Panc1 (cell line): ENCODE results near the gene PNMA6F. TPM values are rescaled to one million over a fixed set of nuclear protein-coding genes. Genes with fewer than 3 reads are reported as not detected.

ENCODE experiments used
- ATAC-seq: fragments of 200-7000 bp; cut with Tn5 transposase; 2 replicates; pipeline ENCODE4 v1.9.1; 2020; ENCODE audit warnings: mild to moderate bottlenecking, moderate library complexity
- BruUV-seq: library from RNA; stranded (reverse); fragments of 400-500 nt; replicated peaks from 2 replicates; lab custom pipeline; 2021; lab: Mats Ljungman, UMichigan
- CTCF ChIA-PET: fragments of 300-600 bp; sonication (Branson Sonifier 250); formaldehyde crosslinking; loops from one replicate; lab custom pipeline; 2022; ENCODE audit warnings: antibody characterized with exemption; lab: Charles Lee
- POLR2A ChIA-PET: fragments of 300-600 bp; sonication (Branson Sonifier 250); formaldehyde crosslinking; loops from one replicate; lab custom pipeline; 2022; ENCODE audit warnings: antibody characterized with exemption; lab: Charles Lee
- DNase-seq: peaks from one replicate; pipeline ENCODE4 v3.0.0-alpha.2; 2010; ENCODE audit warnings: low read depth, low spot score
- H3K27ac ChIP-seq: 2 replicates; pipeline ENCODE4 v1.5.1; 2011; ENCODE audit warnings: mild to moderate bottlenecking, low read length, inconsistent platforms
- H3K27me3 ChIP-seq: fragments of 200-500 bp; sonication (Bioruptor generic); 2 replicates; pipeline ENCODE4 v1.6.0; 2014; ENCODE audit warnings: low read length, inconsistent platforms; ENCODE audit not compliant: control insufficient read depth, insufficient read depth
- H3K36me3 ChIP-seq: fragments of 200-500 bp; sonication (Bioruptor generic); 2 replicates; pipeline ENCODE4 v1.5.1; 2014; ENCODE audit warnings: inconsistent platforms, mild to moderate bottlenecking, low read length, moderate library complexity; ENCODE audit not compliant: control insufficient read depth, insufficient read depth
- H3K4me1 ChIP-seq: 2 replicates; pipeline ENCODE4 v1.5.1; 2011; ENCODE audit warnings: inconsistent platforms, mild to moderate bottlenecking, low read length, moderate library complexity; ENCODE audit not compliant: control insufficient read depth, insufficient read depth
- H3K4me3 ChIP-seq, 2 experiments: 2 replicates each; pipeline ENCODE4 v1.5.1; 2011 to 2012; ENCODE audit warnings: low read depth in 2 of 2, low read length in 2 of 2, mild to moderate bottlenecking in 2 of 2, inconsistent platforms in 1 of 2, moderate library complexity in 1 of 2
- H3K9me3 ChIP-seq: fragments of 200-500 bp; sonication (Bioruptor generic); 2 replicates; pipeline ENCODE4 v1.5.1; 2014; ENCODE audit warnings: low read depth, mild to moderate bottlenecking, inconsistent platforms, low read length, moderate library complexity; ENCODE audit not compliant: control insufficient read depth, insufficient read depth
- CTCF ChIP-seq: fragments of 450-650 bp; IDR thresholded peaks from 2 replicates; pipeline ENCODE4 v1.5.1; 2017; ENCODE audit warnings: mild to moderate bottlenecking
- POLR2AphosphoS5 ChIP-seq: IDR thresholded peaks from 2 replicates; pipeline ENCODE4 v1.6.1; 2012; ENCODE audit warnings: mild to moderate bottlenecking, low read depth, low read length, moderate library complexity
- SIN3A ChIP-seq: IDR thresholded peaks from 2 replicates; pipeline ENCODE4 v1.6.1; 2012; ENCODE audit warnings: low read depth, mild to moderate bottlenecking, low read length, moderate library complexity, borderline replicate concordance; ENCODE audit not compliant: insufficient read depth
- TCF7L2 ChIP-seq: IDR thresholded peaks from 2 replicates; pipeline ENCODE4 v1.6.1; 2011; ENCODE audit warnings: mild to moderate bottlenecking, low read depth, low read length, inconsistent platforms
- in situ Hi-C: cut with HindIII; loops from 2 replicates; pipeline ENCODE4 v1.10.0; 2016; ENCODE audit warnings: low sequenced_read_pairs, low pct_unique_long_range_greater_than_20kb
- intact Hi-C: fragments of 100-400 bp; cut with micrococcal nuclease; formaldehyde crosslinking; loops from one replicate; pipeline ENCODE4 v1.10.0; 2022; ENCODE audit not compliant: unreplicated experiment
- total RNA-seq: library from RNA; stranded (reverse); gene quantifications from one replicate; pipeline ENCODE4 v1.2.1, GENCODE V29; 2021; ENCODE audit not compliant: unreplicated experiment
- TF ChIP-seq, protein P1 (sequence below), 2 experiments: IDR thresholded peaks; 2 replicates each; pipeline ENCODE4 v1.6.1; 2011 to 2012; ENCODE audit warnings: low read depth in 2 of 2, control low read depth in 1 of 2, low read length in 1 of 2, mild to moderate bottlenecking in 1 of 2, moderate library complexity in 1 of 2; ENCODE audit not compliant: insufficient read depth in 1 of 2

PNMA6F gene
- total RNA-seq, 1 experiment from 2014 or later, result not detected

- TF ChIP-seq, protein P1, sequence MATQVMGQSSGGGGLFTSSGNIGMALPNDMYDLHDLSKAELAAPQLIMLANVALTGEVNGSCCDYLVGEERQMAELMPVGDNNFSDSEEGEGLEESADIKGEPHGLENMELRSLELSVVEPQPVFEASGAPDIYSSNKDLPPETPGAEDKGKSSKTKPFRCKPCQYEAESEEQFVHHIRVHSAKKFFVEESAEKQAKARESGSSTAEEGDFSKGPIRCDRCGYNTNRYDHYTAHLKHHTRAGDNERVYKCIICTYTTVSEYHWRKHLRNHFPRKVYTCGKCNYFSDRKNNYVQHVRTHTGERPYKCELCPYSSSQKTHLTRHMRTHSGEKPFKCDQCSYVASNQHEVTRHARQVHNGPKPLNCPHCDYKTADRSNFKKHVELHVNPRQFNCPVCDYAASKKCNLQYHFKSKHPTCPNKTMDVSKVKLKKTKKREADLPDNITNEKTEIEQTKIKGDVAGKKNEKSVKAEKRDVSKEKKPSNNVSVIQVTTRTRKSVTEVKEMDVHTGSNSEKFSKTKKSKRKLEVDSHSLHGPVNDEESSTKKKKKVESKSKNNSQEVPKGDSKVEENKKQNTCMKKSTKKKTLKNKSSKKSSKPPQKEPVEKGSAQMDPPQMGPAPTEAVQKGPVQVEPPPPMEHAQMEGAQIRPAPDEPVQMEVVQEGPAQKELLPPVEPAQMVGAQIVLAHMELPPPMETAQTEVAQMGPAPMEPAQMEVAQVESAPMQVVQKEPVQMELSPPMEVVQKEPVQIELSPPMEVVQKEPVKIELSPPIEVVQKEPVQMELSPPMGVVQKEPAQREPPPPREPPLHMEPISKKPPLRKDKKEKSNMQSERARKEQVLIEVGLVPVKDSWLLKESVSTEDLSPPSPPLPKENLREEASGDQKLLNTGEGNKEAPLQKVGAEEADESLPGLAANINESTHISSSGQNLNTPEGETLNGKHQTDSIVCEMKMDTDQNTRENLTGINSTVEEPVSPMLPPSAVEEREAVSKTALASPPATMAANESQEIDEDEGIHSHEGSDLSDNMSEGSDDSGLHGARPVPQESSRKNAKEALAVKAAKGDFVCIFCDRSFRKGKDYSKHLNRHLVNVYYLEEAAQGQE (IDR thresholded peaks at IDR 0.05; ENCODE audit: insufficient read depth in 1 of 2, low read depth in 2 of 2, low read length in 1 of 2), result no peak
- TF ChIP-seq POLR2AphosphoS5 (no peak), CTCF (no peak), TCF7L2 (no peak), SIN3A (no peak)
- CTCF ChIA-PET, result no interaction called here
- H3K36me3 ChIP-seq, result no peaks in the 10 kb centered on the region
- peaks cover 6% of the 10 kb centered on the region for H3K27me3 ChIP-seq
- H3K4me1 ChIP-seq, result no peaks in the 10 kb centered on the region
- BruUV-seq, result no TSS peak
- POLR2A ChIA-PET, result no interaction called here
- in situ Hi-C loops, result no loop called here
- no peak overlapping the region for H3K27ac ChIP-seq
- H3K4me3 ChIP-seq, result no peak overlapping the region
- DNase-seq (no peak), ATAC-seq (no peak)
- H3K9me3 ChIP-seq, result no peaks in the 10 kb centered on the region
- intact Hi-C loops, result no loop called here
Measured at GRCh38 chrX:153303276-153304262, 18.0 kb downstream of the PNMA6F start.

GRCh38 chrX:153302796-153303195 lies 18.8 kb downstream of the PNMA6F start:
- Histone ChIP-seq H3K27ac (no peak overlapping the region), H3K4me3 (no peak overlapping the region), H3K36me3 (no peaks in the 10 kb centered on the region), H3K27me3 (peaks cover 6% of the 10 kb centered on the region), H3K4me1 (no peaks in the 10 kb centered on the region), H3K9me3 (no peaks in the 10 kb centered on the region)
- no TSS peak for BruUV-seq
- ATAC-seq, result no peak
- no peak for DNase-seq
- ChIA-PET CTCF (no interaction called here), POLR2A (no interaction called here)
- in situ Hi-C loops (no loop called here), intact Hi-C loops (no loop called here)
- no peak for TF ChIP-seq TCF7L2
- TF ChIP-seq POLR2AphosphoS5, result no peak
- TF ChIP-seq, protein P1 (IDR thresholded peaks at IDR 0.05; ENCODE audit: insufficient read depth in 1 of 2, low read depth in 2 of 2, low read length in 1 of 2), result no peak
- no peak for TF ChIP-seq CTCF
- TF ChIP-seq SIN3A, result no peak
